H1 (cell line): ENCODE measurements around the gene CRAT.

Source experiments
- HDAC6 ChIP-seq: IDR thresholded peaks from one replicate; pipeline ENCODE4 v1.7.1; 2012; ENCODE audit warnings: low read depth, mild to moderate bottlenecking, inconsistent platforms, low read length, moderate library complexity
- RXRA ChIP-seq: IDR thresholded peaks from 2 replicates; pipeline ENCODE4 v1.6.1; 2011; ENCODE audit warnings: low read depth, mild to moderate bottlenecking, low read length, moderate library complexity; ENCODE audit not compliant: insufficient read depth
- TF ChIP-seq, protein P1 (sequence below), 3 experiments: IDR thresholded peaks; 1 replicate in 2 of 3; 2 replicates in 1 of 3; pipeline versions ENCODE4 v1.5.1 to v1.6.1; 2011; ENCODE audit warnings: low read length in 3 of 3, mild to moderate bottlenecking in 3 of 3, inconsistent platforms in 2 of 3, low read depth in 1 of 3, moderate library complexity in 1 of 3; ENCODE audit not compliant: insufficient read depth in 1 of 3; ENCODE audit errors: control extremely low read depth in 1 of 3

DNA sequence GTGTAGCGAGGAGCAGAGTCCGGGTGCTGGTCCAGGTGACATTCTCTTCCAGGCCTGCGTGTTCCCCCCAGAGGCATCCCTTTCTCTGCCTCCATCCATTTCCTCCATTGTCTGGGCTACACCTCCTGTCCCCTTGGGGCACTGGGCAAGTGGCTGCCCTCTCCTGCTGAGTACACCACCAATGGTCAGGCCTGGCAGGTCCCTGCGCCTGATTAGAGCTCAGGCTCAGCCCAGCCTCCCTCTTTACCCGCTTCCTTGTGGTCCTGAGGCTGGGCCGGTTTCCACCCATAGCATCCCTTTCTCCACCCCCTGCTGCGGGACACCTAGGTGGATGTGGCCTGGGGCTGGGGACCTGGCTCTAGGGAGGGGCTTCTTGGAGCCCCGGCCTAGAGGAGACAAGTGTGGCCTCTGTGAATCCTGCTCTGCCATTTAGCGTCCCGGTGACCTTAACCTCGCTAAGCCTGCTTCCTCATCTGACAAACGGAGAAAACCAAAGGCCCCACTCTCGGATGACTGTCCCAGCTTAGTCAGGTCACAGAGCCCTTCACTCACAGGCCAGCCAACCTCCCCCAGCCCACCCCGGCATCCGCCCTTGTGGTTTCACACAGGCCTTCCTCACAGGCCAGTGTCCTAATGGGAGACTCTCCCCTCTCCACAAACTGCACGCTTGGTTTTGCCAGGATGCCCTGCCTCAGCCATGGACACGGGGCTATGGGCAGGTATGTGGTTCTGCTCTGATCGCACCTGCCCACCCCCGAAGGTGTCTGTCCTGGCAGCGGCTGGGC is 16.8 kb downstream of the CRAT start:
- TF ChIP-seq HDAC6 (no peak), RXRA (no peak)
- TF ChIP-seq, protein P1, sequence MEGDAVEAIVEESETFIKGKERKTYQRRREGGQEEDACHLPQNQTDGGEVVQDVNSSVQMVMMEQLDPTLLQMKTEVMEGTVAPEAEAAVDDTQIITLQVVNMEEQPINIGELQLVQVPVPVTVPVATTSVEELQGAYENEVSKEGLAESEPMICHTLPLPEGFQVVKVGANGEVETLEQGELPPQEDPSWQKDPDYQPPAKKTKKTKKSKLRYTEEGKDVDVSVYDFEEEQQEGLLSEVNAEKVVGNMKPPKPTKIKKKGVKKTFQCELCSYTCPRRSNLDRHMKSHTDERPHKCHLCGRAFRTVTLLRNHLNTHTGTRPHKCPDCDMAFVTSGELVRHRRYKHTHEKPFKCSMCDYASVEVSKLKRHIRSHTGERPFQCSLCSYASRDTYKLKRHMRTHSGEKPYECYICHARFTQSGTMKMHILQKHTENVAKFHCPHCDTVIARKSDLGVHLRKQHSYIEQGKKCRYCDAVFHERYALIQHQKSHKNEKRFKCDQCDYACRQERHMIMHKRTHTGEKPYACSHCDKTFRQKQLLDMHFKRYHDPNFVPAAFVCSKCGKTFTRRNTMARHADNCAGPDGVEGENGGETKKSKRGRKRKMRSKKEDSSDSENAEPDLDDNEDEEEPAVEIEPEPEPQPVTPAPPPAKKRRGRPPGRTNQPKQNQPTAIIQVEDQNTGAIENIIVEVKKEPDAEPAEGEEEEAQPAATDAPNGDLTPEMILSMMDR (IDR thresholded peaks at IDR 0.05; ENCODE audit: control extremely low read depth in 1 of 3, insufficient read depth in 1 of 3, low read depth in 1 of 3, low read length in 3 of 3) = no peak
